GM21367 (cell line): Measurements from ENCODE around the gene FKBP1A.

Source experiments
- ATAC-seq: cut with Tn5 transposase; IDR thresholded peaks from one replicate; pipeline ENCODE4 v1.9.1; 2021; ENCODE audit not compliant: unreplicated experiment

The FKBP1A gene

DNA sequence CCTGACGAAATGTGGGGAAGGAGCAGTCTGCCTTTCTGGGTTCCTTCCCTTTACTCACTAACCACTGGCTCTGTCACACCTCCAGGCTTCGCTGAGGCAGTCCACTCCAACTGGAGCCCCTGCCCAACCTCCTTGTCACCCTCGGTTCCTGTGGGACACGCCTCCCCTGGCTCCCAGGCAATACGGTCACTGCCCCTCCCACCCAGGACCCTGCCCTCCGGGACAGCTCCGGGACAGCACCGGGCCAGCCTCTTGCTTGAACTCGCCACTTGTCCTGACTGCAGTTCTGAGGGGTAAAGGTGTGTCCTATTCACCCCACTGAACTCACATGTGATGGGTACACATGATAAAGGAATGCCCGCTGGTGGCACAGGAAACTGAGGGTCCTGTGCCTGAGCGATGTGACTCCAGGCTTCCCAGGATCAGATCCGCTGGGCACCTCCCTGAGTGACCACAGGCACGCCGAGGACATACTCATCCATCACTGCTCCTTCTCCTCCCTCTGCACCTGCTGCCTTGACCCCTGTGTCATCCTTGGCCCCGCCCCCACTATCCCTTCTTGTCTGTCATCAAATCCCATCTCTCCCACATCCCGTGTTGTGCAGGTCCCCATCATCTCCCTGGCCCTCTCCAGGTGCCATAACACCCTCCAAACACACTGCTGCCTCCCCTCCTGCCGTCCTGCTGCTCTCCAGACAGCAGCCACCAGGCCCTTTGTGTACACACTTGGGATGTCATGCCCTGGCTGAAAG, 71.8 kb downstream of the FKBP1A start:
- no peak for ATAC-seq

GRCh38 chr20:1320016-1320415, 72.8 kb downstream of the FKBP1A start:
- no peak for ATAC-seq

DNA sequence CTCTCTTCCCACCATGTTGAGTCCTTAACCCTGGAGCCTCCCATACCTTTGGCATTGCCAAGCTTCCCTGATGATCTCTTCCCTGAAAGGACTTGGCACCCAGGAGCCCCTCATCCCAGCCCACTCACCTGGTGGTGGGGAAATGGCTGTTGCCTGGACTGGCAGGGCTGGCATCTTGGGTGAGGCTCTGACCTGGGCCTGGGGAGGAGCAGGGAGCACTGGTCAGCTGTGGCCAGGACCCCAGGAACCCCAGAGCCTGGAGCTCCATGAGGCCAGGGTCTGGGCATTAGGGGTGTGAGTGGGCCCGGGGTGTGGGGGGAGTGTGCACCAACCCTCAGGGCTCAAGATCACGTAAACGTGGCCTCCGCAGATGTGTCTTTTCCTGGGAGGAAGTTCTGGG, 73.4 kb downstream of the FKBP1A start:
- no peak for ATAC-seq

- no peak for ATAC-seq
Measured at GRCh38 chr20:1319051-1319450, 73.8 kb downstream of the FKBP1A start.
